Measurements from ENCODE around the gene TTC8.
"Not testable (repeated sequence)": the region's sequence is repeated elsewhere in the genome, so short reads cannot be mapped to it uniquely, and the experiment has no call there.

Gene TTC8

GRCh38 chr14:88824314-88825077 lies at the start of gene TTC8:
Gene TTC8, plus strand, starts transcription at chr14:88824651. Its CDS starts 57 bp downstream, at chr14:88824708.
- in situ Hi-C loops (cut with MboI; ENCODE audit: low pct_unique_long_range_greater_than_20kb, low sequenced_read_pairs): no loop called here
- DNase-seq: peak; percentile 95

DNA sequence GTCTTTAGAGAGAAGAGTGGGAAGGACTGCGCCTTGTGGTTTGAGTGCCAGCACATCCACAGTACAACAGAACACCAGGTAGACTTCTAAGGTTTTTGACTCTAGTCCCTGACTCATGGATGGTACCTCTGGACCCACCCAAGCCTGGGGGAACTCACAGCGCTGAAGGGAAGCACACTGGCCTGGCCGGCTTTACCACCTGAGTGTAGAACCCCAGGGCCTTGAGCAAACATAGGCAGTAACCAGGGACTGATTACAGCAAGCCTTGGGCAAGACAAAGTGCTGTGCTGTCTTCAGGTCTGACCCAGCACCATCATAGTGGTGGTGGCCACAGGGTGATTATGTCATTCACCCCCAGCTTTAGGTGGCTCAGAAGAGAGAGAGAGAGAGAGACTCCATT lies 48.9 kb upstream of the TTC8 start:
- no peak for DNase-seq
- in situ Hi-C loops (cut with MboI; ENCODE audit: low pct_unique_long_range_greater_than_20kb, low sequenced_read_pairs): no loop called here

DNA sequence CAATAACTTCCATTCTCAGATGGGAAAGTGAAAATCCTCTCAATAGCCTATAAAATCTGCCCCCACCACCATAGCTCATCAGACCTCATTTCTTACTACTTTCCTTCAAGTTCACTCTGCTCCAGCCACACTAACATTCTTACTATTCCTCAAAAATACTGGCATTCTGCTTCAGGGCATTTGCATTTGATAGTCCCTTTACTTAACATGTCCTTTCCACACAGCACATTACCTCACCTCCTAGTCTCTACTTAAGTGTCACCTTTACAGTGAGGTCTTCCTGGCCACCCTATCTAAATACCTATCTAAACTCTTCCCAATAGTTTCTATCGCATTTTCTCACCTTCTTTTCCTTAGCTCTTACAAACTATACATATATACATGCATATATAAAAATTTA lies 38.5 kb upstream of the TTC8 start:
- no peak for DNase-seq
- in situ Hi-C loops (cut with MboI; ENCODE audit: low pct_unique_long_range_greater_than_20kb, low sequenced_read_pairs): no loop called here

- no peak for DNase-seq
- in situ Hi-C loops (cut with MboI; ENCODE audit: low pct_unique_long_range_greater_than_20kb, low sequenced_read_pairs): no loop called here
Observed at GRCh38 chr14:88786715-88787114, 37.7 kb upstream of the TTC8 start.

GRCh38 chr14:88789573-88789972 lies 34.9 kb upstream of the TTC8 start:
- DNase-seq; in situ Hi-C loops (cut with MboI; ENCODE audit: low pct_unique_long_range_greater_than_20kb, low sequenced_read_pairs): not testable (repeated sequence)

- in situ Hi-C loops (cut with MboI; ENCODE audit: low pct_unique_long_range_greater_than_20kb, low sequenced_read_pairs): no loop called here
- DNase-seq: no peak
Observed at GRCh38 chr14:88790501-88791251, 33.8 kb upstream of the TTC8 start.

DNA sequence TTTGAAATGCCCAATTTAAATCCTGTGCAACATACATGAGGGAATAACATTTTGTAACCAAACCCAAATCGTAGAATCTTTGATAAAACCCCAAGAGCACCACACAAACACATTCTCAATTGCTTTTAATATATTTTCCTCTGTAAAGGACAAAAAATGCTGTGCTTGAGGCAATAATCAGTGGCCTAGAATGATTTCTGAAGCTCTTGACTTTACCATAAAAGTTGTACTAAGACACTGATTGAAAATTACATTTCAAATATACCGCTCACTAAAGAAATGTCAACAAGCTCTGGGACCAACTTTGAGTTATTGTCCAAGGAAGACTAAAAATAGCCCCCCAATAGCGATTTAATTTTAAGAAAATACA lies 33.2 kb upstream of the TTC8 start:
- no peak for DNase-seq
- in situ Hi-C loops (cut with MboI; ENCODE audit: low pct_unique_long_range_greater_than_20kb, low sequenced_read_pairs): no loop called here

- peak; percentile 38 for DNase-seq
- in situ Hi-C loops (cut with MboI; ENCODE audit: low pct_unique_long_range_greater_than_20kb, low sequenced_read_pairs): no loop called here
Observed at GRCh38 chr14:88791629-88792472, 32.6 kb upstream of the TTC8 start.

GRCh38 chr14:88792473-88793258 lies 31.8 kb upstream of the TTC8 start, which contains the start of gene EML5:
Gene EML5, minus strand, starts transcription at chr14:88792953. Its CDS starts 450 bp downstream, at chr14:88792503.
- in situ Hi-C loops (cut with MboI; ENCODE audit: low pct_unique_long_range_greater_than_20kb, low sequenced_read_pairs): no loop called here

GRCh38 chr14:88793259-88793625 lies 31.2 kb upstream of the TTC8 start:
- in situ Hi-C loops (cut with MboI; ENCODE audit: low pct_unique_long_range_greater_than_20kb, low sequenced_read_pairs): no loop called here
- no peak for DNase-seq

More at GRCh38 chr14:88792473-88793258, 31.8 kb upstream of the TTC8 start, which contains the start of gene EML5:
- peak; percentile 87 for DNase-seq

GRCh38 chr14:88798156-88798555 lies 26.3 kb upstream of the TTC8 start:
- DNase-seq: no peak

DNA sequence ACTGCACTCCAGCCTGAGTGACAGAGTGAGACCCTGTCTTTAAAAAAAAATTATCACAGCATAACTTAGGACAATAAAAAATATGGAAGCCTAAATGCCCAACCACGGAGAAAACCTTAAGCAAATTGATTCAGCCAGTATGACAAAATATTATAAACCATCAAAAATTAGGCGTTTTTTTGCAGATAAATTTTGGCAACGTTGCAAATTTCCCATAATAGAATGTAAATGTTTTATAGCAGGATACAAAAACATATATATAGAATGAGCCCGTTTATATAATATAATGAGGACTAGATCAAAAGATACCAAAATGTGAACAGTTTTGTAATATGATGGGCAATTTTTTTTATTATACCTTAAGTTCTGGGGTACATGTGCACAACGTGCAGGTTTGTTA lies 24.9 kb upstream of the TTC8 start:
- in situ Hi-C loops (cut with MboI; ENCODE audit: low pct_unique_long_range_greater_than_20kb, low sequenced_read_pairs): no loop called here

More at GRCh38 chr14:88798156-88798555, 26.3 kb upstream of the TTC8 start:
- in situ Hi-C loops (cut with MboI; ENCODE audit: low pct_unique_long_range_greater_than_20kb, low sequenced_read_pairs): no loop called here

DNA sequence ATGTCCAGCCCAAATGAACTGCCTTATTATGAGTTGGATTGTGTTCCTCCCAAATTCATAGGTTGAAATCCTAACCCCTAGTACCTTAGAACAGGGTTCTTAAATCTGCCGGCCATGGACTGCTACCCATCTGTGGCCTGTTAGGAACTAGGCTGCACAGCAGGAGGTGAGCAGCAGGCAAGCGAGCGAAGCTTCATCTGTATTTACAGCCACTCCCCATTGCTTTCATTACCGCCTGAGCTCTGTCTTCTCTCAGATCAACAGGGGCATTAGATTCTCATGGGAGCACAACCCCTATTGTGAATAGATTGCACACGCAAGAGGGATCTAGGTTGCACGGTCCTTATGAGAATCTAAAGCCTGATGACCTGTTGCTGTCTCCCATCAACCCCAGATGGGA lies 21.9 kb upstream of the TTC8 start:
- no peak for DNase-seq
- in situ Hi-C loops (cut with MboI; ENCODE audit: low pct_unique_long_range_greater_than_20kb, low sequenced_read_pairs): no loop called here

More for the DNA sequence above, 24.9 kb upstream of the TTC8 start:
- DNase-seq: no peak

GRCh38 chr14:88804035-88804434 lies 20.4 kb upstream of the TTC8 start:
- DNase-seq: no peak
- in situ Hi-C loops (cut with MboI; ENCODE audit: low pct_unique_long_range_greater_than_20kb, low sequenced_read_pairs): no loop called here

DNA sequence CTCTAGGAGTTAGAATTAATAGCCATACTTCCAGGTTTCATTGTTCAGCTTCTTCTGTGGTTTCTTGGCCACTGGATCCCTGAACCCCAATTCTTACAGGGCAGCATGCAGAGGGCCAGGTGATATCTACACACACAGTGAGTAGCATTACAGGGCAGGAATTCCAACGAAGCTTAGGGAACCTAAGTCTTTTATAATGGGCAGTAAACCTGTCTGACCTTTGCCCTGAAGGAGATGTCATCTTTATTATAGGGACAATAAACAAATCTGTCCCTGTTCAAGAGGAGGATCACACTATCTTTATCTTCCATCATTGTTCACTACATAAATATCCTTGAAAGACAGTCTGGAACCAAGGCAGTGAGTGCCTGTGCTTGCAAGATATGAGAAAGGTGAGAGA lies 20.0 kb upstream of the TTC8 start:
- no peak for DNase-seq
- in situ Hi-C loops (cut with MboI; ENCODE audit: low pct_unique_long_range_greater_than_20kb, low sequenced_read_pairs): no loop called here

- no peak for DNase-seq
- in situ Hi-C loops (cut with MboI; ENCODE audit: low pct_unique_long_range_greater_than_20kb, low sequenced_read_pairs): no loop called here
Observed at GRCh38 chr14:88808359-88808758, 16.1 kb upstream of the TTC8 start.

- in situ Hi-C loops (cut with MboI; ENCODE audit: low pct_unique_long_range_greater_than_20kb, low sequenced_read_pairs): no loop called here
- no peak for DNase-seq
Observed at GRCh38 chr14:88815980-88816379, 8.5 kb upstream of the TTC8 start.

DNA sequence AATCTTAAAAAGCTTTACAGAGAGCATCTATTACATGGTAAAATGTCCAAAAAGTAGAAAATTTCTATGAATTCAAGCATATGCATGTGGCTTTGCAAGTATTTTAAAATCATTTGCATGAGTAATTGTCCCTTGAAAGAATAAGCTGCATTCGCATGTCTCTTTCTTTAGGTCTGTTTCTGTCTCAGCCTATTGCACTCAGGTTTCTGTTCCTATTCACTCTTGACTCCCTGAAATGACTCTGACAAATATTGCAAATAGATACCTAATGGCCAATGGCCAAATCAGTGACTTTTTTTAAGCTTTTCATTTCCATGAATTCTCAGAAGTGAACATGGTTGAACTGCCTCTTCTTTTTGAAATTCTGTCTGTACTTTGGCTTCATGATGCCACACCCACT lies 6.4 kb upstream of the TTC8 start:
- DNase-seq: no peak
- in situ Hi-C loops (cut with MboI; ENCODE audit: low pct_unique_long_range_greater_than_20kb, low sequenced_read_pairs): no loop called here

GRCh38 chr14:88819674-88820073 lies 4.8 kb upstream of the TTC8 start:
- in situ Hi-C loops (cut with MboI; ENCODE audit: low pct_unique_long_range_greater_than_20kb, low sequenced_read_pairs); DNase-seq: not testable (repeated sequence)

Measured in KBM-7 (cell line).